HUDEP-2 (cell line): ENCODE data around the gene SBDS.

Experiments
- DNase-seq, 76 experiments: peaks; one replicate each; lab custom pipeline; 2025; ENCODE audit not compliant: unreplicated experiment in 76 of 76; lab: John Stamatoyannopoulos, UW

SBDS gene

DNA sequence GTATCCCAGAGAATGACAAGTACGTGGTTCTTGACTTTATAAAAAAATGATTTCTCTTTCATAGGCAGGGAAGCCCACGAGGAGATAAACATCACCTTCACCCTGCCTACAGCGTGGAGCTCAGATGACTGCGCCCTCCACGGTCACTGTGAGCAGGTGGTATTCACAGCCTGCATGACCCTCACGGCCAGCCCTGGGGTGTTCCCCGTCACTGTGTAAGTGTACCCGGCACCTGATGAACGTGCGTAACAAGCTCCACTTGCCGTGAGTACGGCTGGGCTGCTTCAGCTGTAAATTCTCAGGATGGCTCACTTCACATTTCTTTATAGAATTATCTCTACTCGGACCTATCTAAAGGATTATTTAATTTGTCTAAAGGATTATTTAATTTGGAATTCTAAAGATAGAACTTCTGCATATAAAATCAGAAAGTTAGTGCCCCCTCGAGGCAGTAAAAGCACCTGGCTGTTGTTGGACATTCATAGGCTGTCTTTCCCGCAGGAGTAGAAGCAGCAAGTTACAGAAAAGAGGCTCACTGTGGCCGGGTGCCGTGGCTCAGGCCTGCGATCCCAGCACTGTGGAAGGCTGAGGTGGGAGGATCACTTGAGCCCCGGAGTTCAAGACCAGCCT, 46.8 kb downstream of the SBDS start:
- DNase-seq, result no peak

DNA sequence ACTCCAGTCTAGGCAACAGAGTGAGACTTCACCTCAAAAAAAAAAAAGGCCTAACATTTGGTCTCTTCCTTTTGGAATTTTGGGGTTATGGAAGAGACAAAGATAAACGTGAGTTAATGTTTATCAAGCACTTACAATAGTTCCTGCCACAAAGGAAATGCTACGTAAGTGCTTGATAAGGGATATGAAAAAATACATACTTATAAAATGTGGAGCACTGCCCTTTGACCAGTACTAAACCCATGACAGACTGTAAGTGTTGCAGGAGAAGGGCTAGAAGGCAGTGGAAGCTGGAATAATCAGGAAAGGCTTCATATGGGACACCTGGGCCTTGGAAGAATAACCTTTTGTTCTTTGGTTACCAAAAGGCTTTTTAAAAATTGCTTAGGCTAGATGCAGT, 48.8 kb downstream of the SBDS start:
- no peak for DNase-seq

DNA sequence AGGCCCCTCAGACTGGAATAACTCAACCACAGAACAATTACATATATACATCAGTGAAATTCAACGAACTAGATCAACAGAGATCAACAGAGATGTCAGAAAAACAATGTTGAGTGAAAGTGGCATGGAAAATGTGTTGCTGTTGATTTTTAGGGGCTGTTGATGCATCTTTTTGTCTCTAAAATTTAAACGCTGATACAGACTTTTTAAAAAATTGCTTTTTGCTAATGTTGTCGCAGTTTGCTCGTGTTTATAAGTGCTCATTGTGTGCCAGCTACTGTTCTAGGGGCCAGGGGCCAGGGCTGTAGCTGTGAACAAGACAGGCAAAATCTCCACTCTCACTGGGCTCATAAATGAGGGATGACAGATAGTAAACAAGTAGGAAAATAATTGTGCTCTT, 56.1 kb downstream of the SBDS start:
- no peak for DNase-seq

GRCh38 chr7:66937940-66938339, 57.4 kb downstream of the SBDS start:
- DNase-seq, result no peak
